ENCODE measurements around the gene CHRD. TPM values are rescaled to one million over a fixed set of nuclear protein-coding genes. Genes with fewer than 3 reads are reported as not detected.
A peak's percentile ranks its signal among the peaks of the same experiment; 100 is the strongest.

CHRD gene
- total RNA-seq, 1 experiment from 2014 or later = 2.7 TPM

- TF ChIP-seq ZNF281 (CRISPR knock-in tag; IDR thresholded peaks at IDR 0.05) = 0 out of 2 replicates have a peak, but pooled peaks have one; percentile 23
- TF ChIP-seq PREB (CRISPR knock-in tag; IDR thresholded peaks at IDR 0.05; ENCODE audit: borderline replicate concordance) = no peak
- TF ChIP-seq ESRRA (CRISPR knock-in tag; IDR thresholded peaks at IDR 0.05; ENCODE audit: borderline replicate concordance) = no peak
Measured at GRCh38 chr3:184361932-184362667, 17.8 kb upstream of the CHRD start (continued).

GRCh38 chr3:184362668-184363546 is 16.9 kb upstream of the CHRD start:
- H3K9me3 Mint-ChIP-seq = no peaks in the 10 kb centered on the region
- H3K36me3 Mint-ChIP-seq = peaks cover 37% of the 10 kb centered on the region
- H3K27me3 Mint-ChIP-seq (ENCODE audit: low read depth) = peaks cover 6% of the 10 kb centered on the region; the same call in 1 of the 2 replicates
- DNase-seq (ENCODE audit: low spot score) (peak; percentile 97), ATAC-seq (peak; percentile 83)
- CTCF ChIA-PET = interaction anchor here (0.5 to 4.8 kb wide), 10 partner anchors 9 to 179 kb away, joined by 4 to 41 read pairs (median 7); no protein-coding TSS in a partner anchor
- POLR2A ChIA-PET = interaction anchor here (0.6 to 2.8 kb wide), 7 partner anchors 9 to 186 kb away, joined by 3 to 13 read pairs (median 6); no protein-coding TSS in a partner anchor
- peak overlapping the region; percentile 99 for H3K27ac Mint-ChIP-seq
- H3K4me1 Mint-ChIP-seq = peaks cover 24% of the 10 kb centered on the region
- peak overlapping the region; percentile 98 for H3K4me3 Mint-ChIP-seq
- 0 out of 2 replicates have a peak, but pooled peaks have one; percentile 46 for TF ChIP-seq PRRX2 (CRISPR knock-in tag; IDR thresholded peaks at IDR 0.05)
- peak; percentile 22; the same call in 1 of the 2 replicates for TF ChIP-seq ZNF121 (CRISPR knock-in tag; IDR thresholded peaks at IDR 0.05)
- TF ChIP-seq MYBL2 (CRISPR knock-in tag; IDR thresholded peaks at IDR 0.05) = 0 out of 2 replicates have a peak, but pooled peaks have one; percentile 23
- peak; percentile 54; the same call in 1 of the 2 replicates for TF ChIP-seq ZNF263 (CRISPR knock-in tag; IDR thresholded peaks at IDR 0.05; ENCODE audit: low read depth)
- peak; percentile 92 for TF ChIP-seq HMGXB4 (CRISPR knock-in tag; IDR thresholded peaks at IDR 0.05)
- peak; percentile 64; the same call in 1 of the 2 replicates for TF ChIP-seq CREM (CRISPR knock-in tag; IDR thresholded peaks at IDR 0.05)
- TF ChIP-seq TEAD1 (CRISPR knock-in tag; IDR thresholded peaks at IDR 0.05) = peak; percentile 41; the same call in 1 of the 2 replicates
- TF ChIP-seq E2F5 (CRISPR knock-in tag; IDR thresholded peaks at IDR 0.05) = peak; percentile 81; the same call in 1 of the 2 replicates
- peak; percentile 12; the same call in 1 of the 2 replicates for TF ChIP-seq CTCF (IDR thresholded peaks at IDR 0.05)
- peak; percentile 92 for TF ChIP-seq ETV6 (CRISPR knock-in tag; IDR thresholded peaks at IDR 0.05)
- no peak for TF ChIP-seq ZSCAN18 (CRISPR knock-in tag; IDR thresholded peaks at IDR 0.05)
- peak; percentile 36; the same call in 1 of the 2 replicates for TF ChIP-seq USF2 (CRISPR knock-in tag; IDR thresholded peaks at IDR 0.05)
- TF ChIP-seq KAT7 (CRISPR knock-in tag; IDR thresholded peaks at IDR 0.05; ENCODE audit: borderline replicate concordance) = 0 out of 2 replicates have a peak, but pooled peaks have one; percentile 18
- TF ChIP-seq PRDM15 (CRISPR knock-in tag; IDR thresholded peaks at IDR 0.05) = no peak
